ENCODE data around the gene ZSWIM4.

Gene ZSWIM4

DNA sequence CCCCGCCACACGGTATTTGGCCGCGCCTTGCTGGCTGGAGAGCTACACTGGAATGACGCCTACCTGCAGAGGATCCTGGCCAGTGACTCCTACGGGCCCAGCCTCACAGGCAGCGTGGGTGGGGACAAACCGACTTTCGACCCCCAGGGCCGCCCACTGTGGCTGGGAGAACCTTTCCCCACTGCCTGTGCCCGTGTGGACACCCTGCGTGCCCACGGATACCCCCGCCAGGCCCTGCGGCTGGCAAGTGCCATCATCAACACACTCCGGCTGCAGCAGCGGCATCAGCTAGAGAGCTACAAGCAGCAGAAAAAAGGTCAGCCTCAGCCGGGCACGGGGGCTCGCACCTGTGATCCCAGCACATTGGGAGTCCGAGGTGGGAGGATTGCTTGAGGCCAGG lies 19.3 kb downstream of the ZSWIM4 start:
- no peak for DNase-seq

DNA sequence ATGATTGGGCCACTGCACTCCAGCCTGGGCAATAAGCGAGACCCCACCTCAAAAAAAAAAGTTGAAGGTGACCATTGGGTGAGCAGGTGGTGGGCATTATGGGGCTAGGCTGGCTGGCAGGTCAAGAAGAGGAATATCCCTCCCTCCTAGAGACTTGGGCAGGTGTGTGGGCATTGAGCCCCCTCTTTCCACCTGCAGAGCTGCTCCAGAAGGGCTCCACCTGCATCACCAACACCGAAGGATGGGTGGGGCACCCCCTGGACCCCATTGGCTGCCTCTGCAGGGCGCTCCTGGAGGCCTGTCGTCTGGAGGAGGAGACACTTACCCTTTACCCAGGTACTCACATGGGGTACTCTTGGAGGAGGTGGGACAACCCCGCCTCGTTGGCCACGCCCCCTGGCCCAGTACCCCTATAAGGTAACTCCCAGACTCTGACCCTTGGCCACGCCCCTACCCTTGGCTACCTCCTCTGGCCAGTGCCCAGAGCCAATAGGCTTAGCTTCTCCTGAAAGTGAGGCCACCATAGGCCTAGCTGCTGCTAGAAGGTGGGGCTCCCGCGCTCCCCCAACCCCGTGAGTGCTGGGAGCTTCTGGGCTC lies 21.9 kb downstream of the ZSWIM4 start:
- DNase-seq, result no peak

DNA sequence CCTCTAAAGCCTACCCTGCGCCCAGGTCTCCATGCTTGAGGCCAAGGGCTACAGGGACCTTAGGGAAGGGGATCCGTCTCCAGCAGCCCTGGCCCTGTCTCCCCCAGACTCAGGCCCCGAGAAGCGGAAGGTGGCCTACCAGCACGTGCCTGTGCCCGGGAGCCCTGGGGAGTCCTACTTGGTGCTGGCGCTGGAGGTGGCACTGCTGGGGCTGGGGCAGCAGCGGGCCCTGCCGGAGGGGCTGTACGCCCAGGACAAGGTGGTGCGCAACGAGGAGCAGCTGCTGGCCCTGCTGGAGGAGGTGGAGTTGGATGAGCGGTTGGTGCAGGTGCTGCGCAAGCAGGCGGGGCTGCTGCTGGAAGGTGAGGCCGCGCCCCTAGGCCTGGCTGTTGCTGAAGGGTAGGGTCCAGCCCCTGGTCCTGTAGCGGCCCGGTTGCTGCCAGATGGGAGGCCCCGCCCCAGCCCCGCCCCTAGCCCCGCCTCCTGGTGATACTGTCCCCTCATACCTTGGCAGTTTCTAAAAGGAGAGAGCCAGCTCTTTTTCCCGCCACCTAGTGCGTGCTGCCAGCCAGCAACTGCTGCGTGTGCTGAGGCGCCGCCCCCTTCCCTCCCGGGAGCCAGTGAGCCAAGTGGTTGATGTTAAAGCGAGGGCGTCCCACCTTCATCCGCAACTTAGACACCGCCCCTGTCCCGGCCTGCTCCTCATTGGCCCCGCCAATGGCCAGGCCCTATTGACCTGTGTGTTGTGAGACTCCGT lies 22.6 kb downstream of the ZSWIM4 start:
- no peak for DNase-seq

DNA sequence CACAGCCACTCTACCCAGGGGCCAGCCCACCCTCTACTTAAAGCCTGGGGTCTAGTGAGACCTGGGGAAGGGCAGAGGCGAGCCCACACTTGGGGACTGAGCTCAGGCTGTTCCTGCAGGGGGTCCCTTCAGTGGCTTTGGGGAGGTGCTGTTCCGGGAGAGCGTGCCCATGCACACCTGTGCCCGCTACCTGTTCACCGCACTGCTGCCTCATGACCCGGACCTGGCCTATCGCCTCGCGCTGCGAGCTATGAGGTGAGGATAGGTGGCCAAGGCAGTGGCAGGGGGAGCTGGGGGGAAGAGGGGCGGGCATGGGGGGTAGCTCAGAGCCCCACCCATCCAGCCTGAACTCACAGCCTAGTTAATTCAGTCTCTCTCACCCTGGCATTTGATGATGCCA lies 24.0 kb downstream of the ZSWIM4 start:
- no peak for DNase-seq

DNA sequence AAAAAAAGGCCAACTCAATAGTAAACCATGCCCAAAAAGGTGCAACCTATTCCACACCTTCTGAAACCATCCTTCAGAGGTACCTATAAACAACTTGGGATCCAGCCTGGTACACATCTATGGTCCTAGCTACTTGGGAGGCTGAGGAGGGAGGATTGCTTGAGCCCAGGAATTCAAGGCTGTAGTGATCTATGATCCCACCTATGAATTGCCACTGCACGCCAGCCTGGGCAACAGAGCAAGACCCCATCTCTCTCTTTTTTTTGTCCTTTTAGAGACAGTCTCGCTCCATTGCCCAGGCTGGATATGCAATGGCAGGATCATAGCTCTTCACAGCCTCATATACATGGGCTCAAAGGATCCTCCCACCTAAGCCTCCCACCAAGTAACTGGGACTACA lies 26.0 kb downstream of the ZSWIM4 start:
- no peak for DNase-seq

DNA sequence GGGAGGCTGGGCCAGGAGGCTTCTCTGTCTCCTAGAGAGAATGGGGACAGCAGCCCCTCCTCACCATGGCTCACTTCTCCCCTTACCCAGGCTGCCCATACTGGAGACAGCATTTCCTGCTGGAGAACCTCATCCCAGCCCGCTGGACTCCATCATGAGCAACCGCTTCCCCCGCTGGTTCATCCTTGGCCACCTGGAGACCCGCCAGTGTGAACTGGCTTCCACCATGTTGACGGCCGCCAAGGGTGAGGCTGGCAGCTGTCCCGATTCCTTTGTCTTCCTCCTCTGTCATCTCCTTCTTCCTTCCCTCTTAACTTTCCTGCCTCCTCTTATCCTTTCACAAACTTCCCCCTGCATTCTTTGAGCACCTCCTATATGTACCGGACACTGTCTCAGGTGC lies 28.0 kb downstream of the ZSWIM4 start:
- DNase-seq, result no peak

DNA sequence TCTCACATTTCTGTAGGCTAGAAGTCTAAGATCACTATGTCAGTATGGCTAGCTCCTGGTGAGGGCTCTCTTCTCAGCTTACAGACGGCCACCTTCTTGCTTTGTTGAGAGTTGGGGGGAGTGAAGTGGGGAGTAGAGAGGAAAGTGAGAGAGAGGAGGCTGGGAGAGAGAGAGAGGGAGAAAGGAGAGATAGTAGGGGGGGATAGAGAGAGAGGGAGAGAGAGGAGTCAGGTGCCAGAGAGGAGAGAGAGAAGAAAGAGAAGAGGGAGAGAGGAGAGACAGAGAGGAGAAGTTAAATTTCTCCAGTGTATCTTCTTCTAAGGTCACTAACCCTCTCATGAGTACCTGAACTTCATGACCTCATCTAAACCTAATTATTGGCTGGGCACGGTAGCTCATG lies 28.7 kb downstream of the ZSWIM4 start:
- no peak for DNase-seq

DNA sequence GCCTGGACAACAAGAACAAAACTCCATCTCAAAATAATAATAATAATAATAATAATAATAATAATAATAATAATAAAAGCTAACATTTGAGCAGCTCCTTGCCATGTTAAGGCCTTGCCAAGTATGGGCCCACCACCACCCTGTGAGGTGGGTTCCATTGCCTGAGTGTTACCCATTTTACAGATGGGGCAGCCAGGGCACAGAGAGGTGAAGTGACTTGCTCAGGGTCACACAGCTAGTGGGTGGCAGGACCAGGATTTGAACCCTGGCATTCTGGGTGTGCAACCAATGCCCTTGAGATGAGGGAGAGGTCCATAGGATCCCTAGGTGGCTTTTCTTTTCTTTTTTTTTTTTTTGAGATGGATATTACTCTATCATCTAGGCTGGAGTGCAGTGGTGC lies 29.5 kb downstream of the ZSWIM4 start:
- DNase-seq, result no peak

DNA sequence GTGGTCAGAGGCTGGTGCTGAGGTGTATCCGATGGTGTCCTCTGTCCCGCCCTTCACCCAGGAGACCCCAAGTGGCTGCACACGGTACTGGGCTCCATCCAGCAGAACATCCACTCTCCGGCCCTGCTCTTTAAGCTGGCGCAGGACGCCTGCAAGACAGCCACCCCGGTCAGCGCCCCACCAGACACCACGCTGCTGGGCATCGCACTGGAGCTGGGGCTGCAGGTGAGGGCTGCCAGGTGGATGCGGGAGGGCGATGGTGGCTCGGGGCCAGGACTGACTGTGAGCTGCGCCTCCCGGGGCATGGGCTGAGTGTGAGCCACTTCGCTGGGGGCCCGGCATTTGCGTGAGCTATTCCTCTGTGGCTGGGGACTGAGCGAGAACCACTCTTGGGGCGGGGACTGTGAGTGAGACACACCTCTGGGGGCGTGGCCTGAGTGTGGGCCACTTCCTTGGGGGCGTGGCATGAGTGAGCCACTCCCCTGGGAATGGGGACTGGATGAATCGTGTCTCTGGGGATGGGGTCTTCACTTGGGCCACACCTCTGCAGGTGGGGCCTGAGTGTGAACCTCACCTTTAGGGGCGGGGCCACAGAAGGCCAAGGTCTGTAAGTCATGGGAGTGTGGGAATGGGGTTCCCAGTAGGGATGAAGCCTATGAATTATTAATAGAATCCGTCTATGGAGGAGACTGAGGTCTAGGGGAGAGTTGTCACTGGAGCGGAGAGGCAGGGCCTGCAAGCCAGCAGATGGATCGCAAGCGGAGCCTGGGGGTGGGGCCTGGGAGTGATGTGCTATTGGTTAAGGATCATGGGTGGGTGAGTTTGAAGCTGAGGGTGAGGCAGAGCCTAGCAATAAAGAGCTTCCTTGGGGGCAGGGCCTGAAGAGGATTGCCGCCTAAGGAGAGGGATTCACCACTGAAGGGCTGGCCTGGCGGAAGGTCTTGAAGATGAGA lies 30.5 kb downstream of the ZSWIM4 start:
- no peak for DNase-seq

DNA sequence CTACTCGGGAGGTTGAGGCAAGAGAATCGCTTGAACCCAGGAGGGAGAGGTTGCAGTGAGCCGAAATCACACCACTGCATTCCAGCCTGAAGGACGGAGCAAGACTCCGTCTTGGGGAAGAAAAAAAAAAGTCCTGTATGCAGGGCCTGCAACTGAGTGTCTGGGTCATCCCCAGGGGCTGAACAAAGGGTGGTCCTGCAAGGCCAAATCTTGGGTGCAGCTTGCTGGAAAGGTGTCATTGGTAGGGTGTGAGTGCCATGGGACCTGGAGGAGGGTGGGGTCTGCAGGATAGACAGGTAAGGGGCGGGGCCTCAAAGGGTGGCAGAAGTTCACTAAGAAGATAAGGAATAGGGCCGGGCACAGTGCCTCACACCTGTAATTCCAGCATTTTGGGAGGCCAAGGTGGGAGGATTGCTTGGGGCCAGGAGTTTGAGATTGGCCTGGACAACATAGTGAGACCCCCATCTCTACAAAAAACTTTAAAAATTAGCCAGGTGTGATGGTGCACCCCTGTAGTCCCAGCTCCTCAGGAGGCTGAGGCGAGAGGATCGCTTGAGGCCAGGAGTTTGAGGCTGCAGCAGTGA lies 31.5 kb downstream of the ZSWIM4 start:
- no peak for DNase-seq

DNA sequence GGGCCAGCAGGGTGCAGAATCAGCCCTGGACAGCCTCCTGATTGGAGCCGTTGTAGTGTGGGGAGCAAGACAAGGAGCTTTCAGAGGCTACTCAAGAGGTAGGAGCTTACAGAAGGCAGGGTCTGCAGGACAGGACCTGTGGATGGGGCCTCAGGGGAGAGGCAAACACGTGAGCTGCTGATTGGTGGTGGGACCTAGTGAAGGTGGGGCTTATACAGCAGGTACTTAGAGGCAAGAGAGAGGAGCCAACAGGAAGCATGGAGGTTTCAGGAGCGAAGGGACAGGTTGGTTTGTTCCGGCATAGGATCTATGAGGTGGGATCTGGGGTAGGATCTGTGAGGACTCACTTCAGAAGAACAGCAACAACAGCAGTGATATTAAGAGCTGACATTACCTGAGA lies 32.4 kb downstream of the ZSWIM4 start:
- DNase-seq, result no peak

DNA sequence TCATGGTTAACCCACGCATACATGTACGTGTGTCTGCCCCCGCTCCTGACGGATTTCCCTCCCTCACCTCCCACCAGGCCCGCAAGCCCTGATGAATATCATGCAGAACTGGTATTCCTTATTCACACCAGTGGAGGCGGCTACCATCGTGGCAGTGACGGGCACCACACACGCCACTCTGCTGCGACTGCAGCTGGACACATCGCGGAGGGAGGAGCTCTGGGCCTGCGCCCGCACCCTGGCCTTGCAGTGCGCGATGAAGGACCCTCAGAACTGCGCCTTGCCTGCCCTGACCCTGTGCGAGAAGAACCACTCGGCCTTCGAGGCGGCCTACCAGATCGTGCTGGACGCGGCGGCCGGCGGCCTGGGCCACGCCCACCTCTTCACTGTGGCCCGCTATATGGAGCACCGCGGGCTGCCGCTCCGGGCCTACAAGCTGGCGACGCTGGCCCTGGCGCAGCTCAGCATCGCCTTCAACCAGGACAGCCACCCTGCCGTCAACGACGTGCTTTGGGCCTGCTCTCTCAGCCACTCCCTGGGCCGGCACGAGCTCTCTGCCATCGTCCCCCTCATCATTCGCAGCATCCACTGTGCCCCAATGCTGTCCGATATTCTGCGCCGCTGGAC lies 35.0 kb downstream of the ZSWIM4 start:
- DNase-seq, result no peak

DNA sequence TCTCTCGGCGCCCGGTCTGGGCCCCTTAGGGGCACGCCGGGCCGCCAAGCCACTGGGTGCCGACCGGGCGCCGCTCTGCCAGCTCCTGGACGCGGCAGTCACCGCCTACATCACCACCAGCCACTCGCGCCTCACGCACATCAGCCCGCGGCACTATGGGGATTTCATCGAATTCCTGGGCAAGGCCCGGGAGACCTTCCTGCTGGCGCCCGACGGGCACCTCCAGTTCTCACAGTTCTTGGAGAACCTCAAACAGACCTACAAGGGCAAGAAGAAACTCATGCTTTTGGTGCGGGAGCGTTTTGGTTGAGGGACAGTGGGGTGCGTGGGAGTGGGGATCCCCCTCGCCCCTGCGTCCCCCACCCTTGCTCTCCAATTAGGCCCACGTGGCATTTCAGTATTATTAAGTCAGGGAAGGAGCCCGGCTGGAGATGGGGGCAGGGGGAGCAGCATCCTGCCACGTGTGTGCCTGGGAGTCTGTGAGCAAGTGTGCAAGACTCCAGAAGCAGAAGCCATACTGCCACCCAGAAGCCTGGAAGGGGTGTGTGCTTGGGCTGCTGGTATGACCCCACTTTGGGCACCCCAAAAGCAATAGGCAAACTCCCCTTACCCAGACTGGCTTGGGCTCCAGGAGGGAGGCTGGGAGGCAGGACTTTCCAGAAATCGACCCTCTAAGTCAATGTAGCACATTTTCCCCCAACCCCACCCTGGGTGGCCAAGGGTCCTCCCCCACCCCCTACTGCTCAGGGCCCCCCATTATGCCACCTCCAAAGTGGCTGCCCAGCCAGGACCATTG lies 35.7 kb downstream of the ZSWIM4 start:
- DNase-seq, result no peak

DNA sequence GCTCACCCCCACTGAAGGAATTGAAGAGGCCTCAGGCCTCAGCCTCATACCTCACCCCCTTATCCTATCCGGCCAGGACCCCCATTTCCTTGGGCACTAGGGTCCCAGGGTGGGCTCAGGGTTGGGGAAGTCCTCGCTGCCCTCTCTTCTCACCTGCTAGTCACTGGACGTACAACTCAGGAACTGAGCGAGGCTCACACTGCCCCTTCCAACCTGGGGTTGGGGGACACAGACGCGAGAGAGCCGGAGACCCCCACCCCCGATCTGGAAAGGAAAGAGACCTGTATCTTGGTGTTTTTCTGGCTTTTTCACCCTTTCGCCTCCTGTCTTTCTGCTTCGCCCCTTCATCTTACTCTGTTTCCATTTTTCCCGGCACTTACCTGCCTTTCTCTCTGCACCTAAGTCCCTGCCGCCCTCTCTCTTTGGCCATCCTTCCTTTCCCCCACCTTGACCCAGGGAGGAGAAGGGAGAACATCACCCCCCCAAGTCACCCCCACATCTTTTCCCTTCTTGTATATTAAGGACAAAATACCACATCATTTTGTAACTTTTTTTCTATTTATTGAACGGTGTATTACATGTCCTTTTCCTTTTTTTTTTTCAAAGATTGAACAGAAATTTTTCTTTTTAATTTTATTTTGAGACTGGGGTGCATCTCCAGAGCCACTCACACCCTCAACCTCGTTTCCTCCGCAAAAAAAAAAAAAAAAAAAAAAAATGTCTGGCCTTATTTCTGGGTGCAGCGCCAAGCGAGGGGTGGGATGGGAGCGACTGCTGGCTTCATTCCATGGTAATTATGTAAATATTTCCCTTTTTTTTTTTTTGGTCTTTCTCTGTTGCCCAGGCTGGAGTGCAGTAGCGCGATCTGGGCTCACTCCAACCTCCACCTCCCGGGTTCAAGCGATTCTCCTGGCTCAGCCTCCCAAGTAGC lies 36.6 kb downstream of the ZSWIM4 start:
- no peak for DNase-seq

DNA sequence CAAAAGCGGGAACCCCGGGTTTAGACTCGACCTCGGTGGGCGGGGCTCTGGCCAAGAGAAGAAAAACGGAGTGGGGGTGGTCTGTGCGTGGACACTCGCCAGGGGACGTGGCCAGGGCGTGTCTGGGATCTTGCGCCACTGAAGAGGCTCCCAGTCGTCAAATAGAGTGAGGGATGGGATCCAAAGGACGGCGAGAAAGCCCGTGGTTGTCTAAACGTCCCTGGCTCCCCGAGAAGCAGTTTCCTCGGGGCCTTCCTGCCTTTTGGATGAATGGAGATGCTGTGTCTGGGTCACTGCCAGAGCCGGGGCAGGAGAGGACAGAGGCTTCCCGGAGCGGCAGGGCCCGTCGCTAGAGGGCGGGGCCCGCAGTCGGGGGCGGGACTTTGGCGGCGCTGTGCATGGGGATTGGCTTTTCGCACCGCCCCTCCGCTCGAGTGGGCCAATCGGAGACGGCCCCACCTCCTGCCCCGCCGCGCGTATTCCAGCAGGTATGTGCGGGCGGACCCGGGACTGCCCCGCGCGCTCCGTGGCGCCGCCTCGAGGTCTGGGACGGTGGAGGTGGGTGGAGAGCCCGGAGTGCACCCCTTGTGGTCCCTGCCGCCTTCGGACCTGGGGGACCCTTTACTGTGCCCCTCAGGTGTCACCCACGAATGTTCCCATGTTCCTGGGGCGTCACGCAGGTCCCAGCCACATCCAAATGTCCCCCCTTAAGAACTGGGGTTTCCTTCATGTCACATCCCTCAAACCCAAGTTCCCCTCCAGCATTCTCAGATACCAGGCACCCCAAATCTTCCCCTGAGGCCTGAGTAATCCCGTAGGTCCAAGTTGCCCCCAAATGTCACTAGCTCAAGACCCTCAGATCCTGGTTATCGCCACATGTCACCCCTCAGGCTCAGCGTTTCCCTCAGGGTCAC lies 38.3 kb downstream of the ZSWIM4 start:
- peak; percentile 87 for DNase-seq

DNA sequence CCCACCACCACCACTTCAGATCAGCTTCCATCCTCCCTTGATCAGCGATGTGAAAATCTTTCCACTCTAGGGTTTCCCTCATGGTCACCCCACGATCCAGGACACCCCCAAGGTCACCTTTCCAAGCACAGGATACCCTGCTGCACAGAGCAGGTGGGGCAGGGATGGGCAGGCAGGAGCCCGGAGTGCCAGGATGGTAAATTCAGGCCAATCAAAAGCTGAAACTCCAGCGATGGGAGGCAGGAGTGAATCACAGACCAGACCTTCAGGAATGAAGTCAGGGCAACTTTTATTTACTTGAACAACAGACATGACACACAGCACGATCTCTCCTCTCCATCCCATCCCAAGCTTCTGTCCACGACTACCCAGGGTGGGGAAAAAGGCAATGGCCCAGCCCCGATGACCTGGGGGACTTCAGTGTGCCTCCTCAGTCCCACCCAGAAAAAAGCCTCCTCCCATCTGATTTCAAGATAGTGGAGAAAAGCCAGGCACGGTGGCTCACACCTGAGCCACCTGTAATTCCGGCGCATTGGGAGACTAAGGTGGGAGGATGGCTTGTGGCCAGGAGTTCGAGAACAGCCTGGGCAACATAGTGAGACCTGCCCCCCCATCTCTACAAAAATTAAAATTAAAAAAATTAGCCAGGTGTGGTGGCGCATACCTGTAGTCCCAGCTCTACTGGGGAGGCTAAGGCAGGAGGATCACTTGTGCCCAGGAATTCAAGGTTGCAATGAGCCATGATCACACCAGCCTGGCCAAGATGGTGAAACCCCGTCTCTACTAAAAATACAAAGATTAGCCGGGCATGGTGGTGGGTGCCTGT lies 39.2 kb downstream of the ZSWIM4 start:
- DNase-seq, result no peak

DNA sequence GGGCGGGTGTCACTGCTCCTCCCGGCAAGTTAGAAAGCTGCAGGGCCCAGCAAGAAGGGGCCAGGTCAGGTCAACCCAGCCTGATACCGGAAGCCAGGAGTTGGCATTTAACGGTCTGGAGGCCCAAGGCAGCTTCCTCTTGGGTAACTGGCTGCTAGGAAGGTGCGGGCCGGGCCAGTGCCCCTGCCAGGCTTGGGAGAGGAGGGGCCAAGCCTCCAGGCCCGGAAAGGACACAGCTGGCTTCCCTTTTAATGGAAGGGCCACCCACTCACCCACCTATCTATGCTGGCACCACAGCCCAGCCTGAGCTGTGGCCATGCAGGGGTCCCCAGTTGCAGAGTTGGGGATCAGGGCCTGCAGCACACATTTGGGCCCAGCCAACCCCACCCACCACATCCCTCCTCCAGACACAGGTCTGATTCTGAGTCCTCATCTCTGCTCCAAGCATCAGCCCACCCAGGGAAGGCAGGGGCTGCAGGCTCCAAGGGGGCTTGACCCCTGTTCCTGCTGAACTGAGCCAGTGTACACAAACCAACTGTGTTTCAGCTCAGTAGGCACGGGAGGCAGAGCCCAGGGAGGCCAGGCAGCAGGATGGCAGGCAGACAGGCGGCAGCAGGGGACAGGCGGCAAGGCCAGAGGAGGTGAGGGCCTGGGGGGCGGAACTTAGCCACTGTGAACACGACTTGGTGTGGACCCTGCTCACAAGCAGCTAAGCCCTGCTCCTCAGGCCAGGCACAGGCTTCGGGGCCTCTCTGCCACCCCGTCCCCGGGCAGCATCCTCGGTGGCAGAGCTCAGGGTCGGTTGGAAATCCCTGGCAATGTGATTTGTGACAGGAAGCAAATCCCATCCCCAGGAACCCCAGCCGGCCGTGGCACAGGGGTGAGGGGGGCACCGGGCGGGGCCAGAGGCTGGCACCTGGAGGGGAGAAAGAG lies 40.8 kb downstream of the ZSWIM4 start:
- no peak for DNase-seq
